Right hindlimb (tissue), 1 donor: ENCODE measurements around the gene NFKBIZ.
A peak's percentile ranks its signal among the peaks of the same experiment; 100 is the strongest.
"Not testable (repeated sequence)": the region's sequence is repeated elsewhere in the genome, so short reads cannot be mapped to it uniquely, and the experiment has no call there.

Source experiments
- DNase-seq: peaks from one replicate; pipeline ENCODE4 v3.0.0-alpha.2; 2018

NFKBIZ gene

GRCh38 chr3:101879102-101879501, 29.8 kb downstream of the NFKBIZ start:
- DNase-seq, result no peak

- DNase-seq, result no peak
These were observed 30.4 kb downstream of the NFKBIZ start for GRCh38 chr3:101879623-101880284.

- DNase-seq, result no peak
These were observed 35.5 kb downstream of the NFKBIZ start for GRCh38 chr3:101884776-101885175.

- not testable (repeated sequence) for DNase-seq
These were observed 36.3 kb downstream of the NFKBIZ start for GRCh38 chr3:101885584-101885983.

- DNase-seq, result no peak
These were observed 37.3 kb downstream of the NFKBIZ start for GRCh38 chr3:101886626-101887025.

GRCh38 chr3:101888653-101889052, 39.3 kb downstream of the NFKBIZ start:
- peak; percentile 46 for DNase-seq

- no peak for DNase-seq
These were observed 41.4 kb downstream of the NFKBIZ start for GRCh38 chr3:101890716-101891115.

GRCh38 chr3:101892648-101893047, 43.3 kb downstream of the NFKBIZ start:
- DNase-seq, result no peak

GRCh38 chr3:101896083-101896757, 46.9 kb downstream of the NFKBIZ start:
- no peak for DNase-seq

- DNase-seq, result no peak
These were observed 47.7 kb downstream of the NFKBIZ start for GRCh38 chr3:101897013-101897412.

GRCh38 chr3:101898039-101898438, 48.7 kb downstream of the NFKBIZ start:
- no peak for DNase-seq

GRCh38 chr3:101898752-101899169, 49.4 kb downstream of the NFKBIZ start:
- DNase-seq, result no peak

- DNase-seq, result no peak
These were observed 51.0 kb downstream of the NFKBIZ start for GRCh38 chr3:101900316-101900715.

- no peak for DNase-seq
These were observed 51.4 kb downstream of the NFKBIZ start for GRCh38 chr3:101900736-101901135.

- DNase-seq, result no peak
These were observed 52.7 kb downstream of the NFKBIZ start for GRCh38 chr3:101902041-101902440.

GRCh38 chr3:101903451-101903871, 54.1 kb downstream of the NFKBIZ start:
- DNase-seq, result no peak

- not testable (repeated sequence) for DNase-seq
These were observed 56.3 kb downstream of the NFKBIZ start for GRCh38 chr3:101905573-101905972.
